ENCODE results near the gene ERC2.

ERC2 gene

GRCh38 chr3:56048946-56049345 is 419.3 kb downstream of the ERC2 start:
- no peak overlapping the region for H3K9ac ChIP-seq (ENCODE audit: low read length)
- H3F3A ChIP-seq (ENCODE audit: insufficient read depth) = no peaks in the 10 kb centered on the region
- H3K4me3 ChIP-seq (ENCODE audit: insufficient read depth, low read length, poor library complexity, severe bottlenecking) = no peak overlapping the region
- H3K9me3 ChIP-seq (ENCODE audit: insufficient read depth, low read length) = no peaks in the 10 kb centered on the region
- no peaks in the 10 kb centered on the region for H3K36me3 ChIP-seq (ENCODE audit: low read length)
- no peaks in the 10 kb centered on the region for H3K79me2 ChIP-seq (ENCODE audit: insufficient read depth, low read length)
- H3K9me2 ChIP-seq (replicated peaks; ENCODE audit: insufficient read depth, low read length) = no peaks in the 10 kb centered on the region
- H2AFZ ChIP-seq (ENCODE audit: low read depth, low read length, severe bottlenecking) = no peak overlapping the region
- no peaks in the 10 kb centered on the region for H4K20me1 ChIP-seq (ENCODE audit: low read depth, low read length)
- no peak overlapping the region for H3K4me2 ChIP-seq (ENCODE audit: low read depth, low read length, poor library complexity, severe bottlenecking)
- TF ChIP-seq CTCF (IDR thresholded peaks at IDR 0.05; ENCODE audit: insufficient read depth, low read length, poor library complexity, severe bottlenecking) (no peak), EZH2phosphoT487 (conservative IDR thresholded peaks at IDR 0.05; ENCODE audit: low read length) (no peak)
- H3K27me3 ChIP-seq (ENCODE audit: low read length) = no peaks in the 10 kb centered on the region
- no peak overlapping the region for H3K27ac ChIP-seq (ENCODE audit: low read depth, low read length)

GRCh38 chr3:56048331-56048730 is 419.9 kb downstream of the ERC2 start:
- H3K9me2 ChIP-seq (replicated peaks; ENCODE audit: insufficient read depth, low read length) = no peaks in the 10 kb centered on the region
- H4K20me1 ChIP-seq (ENCODE audit: low read depth, low read length) = no peaks in the 10 kb centered on the region
- TF ChIP-seq CTCF (IDR thresholded peaks at IDR 0.05; ENCODE audit: insufficient read depth, low read length, poor library complexity, severe bottlenecking) (no peak), EZH2phosphoT487 (conservative IDR thresholded peaks at IDR 0.05; ENCODE audit: low read length) (no peak)
- no peak overlapping the region for H3K9ac ChIP-seq (ENCODE audit: low read length)
- no peaks in the 10 kb centered on the region for H3K36me3 ChIP-seq (ENCODE audit: low read length)
- no peaks in the 10 kb centered on the region for H3K27me3 ChIP-seq (ENCODE audit: low read length)
- no peaks in the 10 kb centered on the region for H3F3A ChIP-seq (ENCODE audit: insufficient read depth)
- no peak overlapping the region for H3K4me3 ChIP-seq (ENCODE audit: insufficient read depth, low read length, poor library complexity, severe bottlenecking)
- H2AFZ ChIP-seq (ENCODE audit: low read depth, low read length, severe bottlenecking) = no peak overlapping the region
- no peak overlapping the region for H3K27ac ChIP-seq (ENCODE audit: low read depth, low read length)
- H3K9me3 ChIP-seq (ENCODE audit: insufficient read depth, low read length) = no peaks in the 10 kb centered on the region
- H3K4me2 ChIP-seq (ENCODE audit: low read depth, low read length, poor library complexity, severe bottlenecking) = no peak overlapping the region
- no peaks in the 10 kb centered on the region for H3K79me2 ChIP-seq (ENCODE audit: insufficient read depth, low read length)

- H3K36me3 ChIP-seq (ENCODE audit: low read length) = no peaks in the 10 kb centered on the region
- no peaks in the 10 kb centered on the region for H3F3A ChIP-seq (ENCODE audit: insufficient read depth)
- no peak overlapping the region for H2AFZ ChIP-seq (ENCODE audit: low read depth, low read length, severe bottlenecking)
- no peaks in the 10 kb centered on the region for H4K20me1 ChIP-seq (ENCODE audit: low read depth, low read length)
- H3K9ac ChIP-seq (ENCODE audit: low read length) = no peak overlapping the region
- no peak overlapping the region for H3K4me2 ChIP-seq (ENCODE audit: low read depth, low read length, poor library complexity, severe bottlenecking)
- TF ChIP-seq EZH2phosphoT487 (conservative IDR thresholded peaks at IDR 0.05; ENCODE audit: low read length) (no peak), CTCF (IDR thresholded peaks at IDR 0.05; ENCODE audit: insufficient read depth, low read length, poor library complexity, severe bottlenecking) (no peak)
- no peaks in the 10 kb centered on the region for H3K9me3 ChIP-seq (ENCODE audit: insufficient read depth, low read length)
- no peak overlapping the region for H3K27ac ChIP-seq (ENCODE audit: low read depth, low read length)
- no peaks in the 10 kb centered on the region for H3K27me3 ChIP-seq (ENCODE audit: low read length)
- no peak overlapping the region for H3K4me3 ChIP-seq (ENCODE audit: insufficient read depth, low read length, poor library complexity, severe bottlenecking)
- H3K79me2 ChIP-seq (ENCODE audit: insufficient read depth, low read length) = no peaks in the 10 kb centered on the region
- H3K9me2 ChIP-seq (replicated peaks; ENCODE audit: insufficient read depth, low read length) = no peaks in the 10 kb centered on the region
These were observed 425.8 kb downstream of the ERC2 start for GRCh38 chr3:56042326-56042951.

Data from SU-DHL-6 (cell line).